DMS114 treated with DMSO at 0.1 percent for 48 hours (cell line): Measurements from ENCODE around the gene RTP3.
"Not testable (repeated sequence)": the region's sequence is repeated elsewhere in the genome, so short reads cannot be mapped to it uniquely, and the experiment has no call there.

Experiments
- DNase-seq: peaks from one replicate; lab custom pipeline; 2025; ENCODE audit not compliant: unreplicated experiment; lab: John Stamatoyannopoulos, UW

RTP3 gene

GRCh38 chr3:46490338-46491084 lies 7.3 kb upstream of the RTP3 start:
- DNase-seq, result no peak

DNA sequence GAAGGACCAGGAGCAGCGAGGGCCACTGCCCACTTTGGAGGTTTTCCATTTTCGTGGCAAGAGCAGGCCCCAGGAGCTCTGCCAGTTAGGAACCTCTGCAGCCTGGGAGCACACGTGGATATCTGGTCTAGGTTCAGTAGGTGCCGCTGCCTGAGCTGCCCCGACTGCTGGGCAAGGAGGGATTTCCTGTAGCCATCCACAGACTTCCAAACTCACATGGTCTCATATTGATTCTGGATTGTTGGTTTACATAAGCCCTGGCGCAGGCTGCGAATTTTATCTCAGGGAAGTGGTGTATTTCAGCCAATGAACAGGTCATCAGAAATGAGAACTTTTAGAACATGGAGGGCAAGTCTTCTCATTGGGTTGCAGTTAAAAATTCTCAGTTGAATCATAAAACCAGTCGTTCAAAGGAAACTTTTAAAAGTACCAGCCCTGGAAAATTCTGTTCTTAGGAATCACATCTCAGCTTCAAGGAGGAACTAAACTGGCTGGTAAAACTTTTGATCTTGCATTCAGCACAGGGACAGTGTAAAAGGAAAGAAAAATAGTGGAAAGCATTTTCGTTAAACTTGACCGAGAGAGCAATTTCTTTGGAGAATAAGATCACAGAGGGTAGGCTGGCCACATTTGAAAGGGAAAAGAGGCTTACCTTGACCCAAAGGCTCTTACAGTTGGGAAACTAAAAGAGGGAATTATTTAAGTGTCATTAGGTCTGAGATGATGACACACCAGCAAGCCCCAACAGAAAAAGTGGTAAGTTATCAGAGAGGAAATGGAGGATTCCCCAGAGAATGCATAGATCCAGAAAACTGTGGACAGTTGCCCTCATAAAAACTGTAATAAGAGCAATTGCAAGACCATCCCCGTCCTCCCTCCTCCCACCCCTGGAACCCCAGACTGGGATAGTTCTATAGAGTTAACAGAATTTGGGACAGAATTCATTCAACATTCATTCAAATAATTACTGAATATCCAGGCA lies 6.4 kb upstream of the RTP3 start:
- no peak for DNase-seq

GRCh38 chr3:46492890-46493547 lies 4.8 kb upstream of the RTP3 start:
- DNase-seq, result no peak

GRCh38 chr3:46494491-46494890 lies 3.3 kb upstream of the RTP3 start:
- DNase-seq, result not testable (repeated sequence)

DNA sequence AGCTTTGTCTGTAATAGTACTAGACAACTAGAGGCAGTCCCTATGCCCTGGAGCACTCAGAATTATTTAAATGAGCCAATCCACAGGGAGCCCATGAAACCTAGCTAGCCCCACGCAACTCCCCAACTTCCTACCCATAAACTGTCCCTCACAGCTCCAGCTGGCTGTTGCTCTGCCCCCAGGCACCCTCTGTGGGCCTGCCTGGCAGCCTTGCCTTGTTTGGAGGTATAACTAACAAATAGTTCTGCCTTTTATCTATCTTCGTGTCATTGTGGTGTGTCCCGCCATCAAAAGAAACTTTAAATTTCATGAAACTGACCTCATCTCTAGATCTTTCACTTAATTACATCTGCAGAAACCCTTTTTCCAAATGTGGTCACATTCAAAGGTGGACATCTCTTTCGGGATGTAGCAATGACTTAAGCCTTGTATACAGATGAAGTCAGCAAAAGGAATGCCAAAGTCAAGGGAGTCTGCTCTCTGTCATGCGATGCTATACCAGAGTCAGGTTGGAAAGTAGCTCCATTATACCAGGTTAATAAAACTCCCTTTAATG lies 1.8 kb upstream of the RTP3 start:
- no peak for DNase-seq

- no peak for DNase-seq
Measured at GRCh38 chr3:46496746-46497555, 825 bp upstream of the RTP3 start.

GRCh38 chr3:46498916-46499519 lies 1.2 kb downstream of the RTP3 start:
- DNase-seq, result no peak

- no peak for DNase-seq
Measured at GRCh38 chr3:46500656-46501635, 3.2 kb downstream of the RTP3 start.

GRCh38 chr3:46501702-46502101 lies 3.9 kb downstream of the RTP3 start:
- DNase-seq, result no peak

DNA sequence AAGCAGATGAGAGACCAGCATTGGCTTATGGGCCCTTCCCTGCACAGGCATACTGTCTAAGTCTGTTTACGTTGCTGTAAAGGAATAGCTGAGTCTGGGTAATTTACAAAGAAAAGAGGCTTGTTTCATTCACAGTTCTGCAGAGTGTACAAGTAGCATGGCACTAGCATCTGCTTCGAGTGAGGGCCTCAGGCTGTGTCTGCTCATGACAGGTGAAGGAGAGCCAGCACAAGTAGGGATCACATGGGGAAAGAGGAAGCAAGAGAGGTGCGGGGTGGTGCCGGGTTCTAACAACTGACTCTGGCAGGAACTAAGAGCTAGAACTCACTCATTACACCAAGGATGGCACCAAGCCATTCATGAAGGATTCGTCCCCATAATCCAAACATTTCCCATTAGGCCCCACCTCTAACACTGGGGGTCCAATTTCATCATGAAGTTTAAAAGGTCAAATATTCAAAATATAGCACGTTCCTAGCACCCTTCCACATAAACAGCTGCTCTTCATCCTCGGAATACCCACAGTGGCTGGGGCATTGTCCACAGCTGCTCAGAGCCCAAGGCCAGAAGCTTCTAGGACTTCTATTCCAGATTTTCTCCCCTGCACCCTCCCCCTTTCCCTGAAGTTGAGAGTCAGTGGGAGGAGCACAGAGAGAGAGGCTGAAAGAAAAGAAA lies 5.6 kb downstream of the RTP3 start:
- no peak for DNase-seq

GRCh38 chr3:46504789-46505188 lies 7.0 kb downstream of the RTP3 start:
- DNase-seq, result no peak

- DNase-seq, result no peak
Measured at GRCh38 chr3:46505953-46506352, 8.2 kb downstream of the RTP3 start.

- DNase-seq, result no peak
Measured at GRCh38 chr3:46506526-46506925, 8.8 kb downstream of the RTP3 start.

- no peak for DNase-seq
Measured at GRCh38 chr3:46508850-46509591, 11.2 kb downstream of the RTP3 start.

GRCh38 chr3:46509661-46510187 lies 11.9 kb downstream of the RTP3 start:
- DNase-seq, result no peak

DNA sequence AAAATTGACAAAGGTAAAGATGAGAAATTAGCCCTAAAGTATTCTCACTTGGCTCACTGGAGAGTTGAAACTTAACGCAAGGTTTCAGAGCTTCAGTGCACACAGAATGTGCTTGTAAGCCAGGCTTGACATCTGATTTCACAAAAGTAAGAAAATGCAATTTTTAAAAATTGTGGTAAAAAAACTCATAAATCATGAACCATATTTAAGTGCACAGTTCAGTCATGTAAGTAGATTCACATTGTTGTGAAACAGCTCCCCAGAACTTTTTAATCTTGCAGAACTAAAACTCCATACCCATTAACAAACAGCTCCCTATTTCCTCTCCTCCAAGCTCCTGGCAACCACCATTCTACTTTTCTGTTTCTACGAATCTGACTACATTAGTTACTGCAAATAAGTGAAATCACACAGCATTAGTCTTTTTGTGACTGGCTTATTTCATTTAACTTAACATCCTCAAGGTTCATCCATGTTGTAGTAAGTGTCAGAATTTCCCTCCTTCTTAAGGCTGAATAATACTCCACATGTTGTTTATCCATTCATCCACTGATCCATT lies 14.5 kb downstream of the RTP3 start:
- DNase-seq, result no peak

DNA sequence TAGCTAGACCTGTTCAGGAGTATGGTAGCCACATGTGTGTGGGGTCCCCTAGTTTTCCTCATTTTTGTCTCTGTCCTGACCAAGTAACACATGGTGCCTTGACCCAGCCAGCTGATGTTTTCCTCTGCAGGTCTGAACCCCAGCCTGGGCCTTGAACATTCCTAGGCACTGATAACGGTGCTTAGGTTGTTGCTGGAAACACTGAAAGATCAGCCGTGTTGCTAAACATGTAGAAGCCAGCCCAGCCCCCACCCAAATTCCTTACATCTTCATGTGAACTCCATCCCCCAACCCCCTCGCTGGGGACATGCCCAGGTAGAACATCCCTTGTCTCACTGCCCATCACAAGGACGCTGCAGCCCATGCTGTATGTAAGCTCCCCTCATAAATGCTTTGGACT lies 18.7 kb downstream of the RTP3 start:
- no peak for DNase-seq
